ENCODE results near the gene ENTREP3.
"Not testable (repeated sequence)": the region's sequence is repeated elsewhere in the genome, so short reads cannot be mapped to it uniquely, and the experiment has no call there.

Gene ENTREP3

DNA sequence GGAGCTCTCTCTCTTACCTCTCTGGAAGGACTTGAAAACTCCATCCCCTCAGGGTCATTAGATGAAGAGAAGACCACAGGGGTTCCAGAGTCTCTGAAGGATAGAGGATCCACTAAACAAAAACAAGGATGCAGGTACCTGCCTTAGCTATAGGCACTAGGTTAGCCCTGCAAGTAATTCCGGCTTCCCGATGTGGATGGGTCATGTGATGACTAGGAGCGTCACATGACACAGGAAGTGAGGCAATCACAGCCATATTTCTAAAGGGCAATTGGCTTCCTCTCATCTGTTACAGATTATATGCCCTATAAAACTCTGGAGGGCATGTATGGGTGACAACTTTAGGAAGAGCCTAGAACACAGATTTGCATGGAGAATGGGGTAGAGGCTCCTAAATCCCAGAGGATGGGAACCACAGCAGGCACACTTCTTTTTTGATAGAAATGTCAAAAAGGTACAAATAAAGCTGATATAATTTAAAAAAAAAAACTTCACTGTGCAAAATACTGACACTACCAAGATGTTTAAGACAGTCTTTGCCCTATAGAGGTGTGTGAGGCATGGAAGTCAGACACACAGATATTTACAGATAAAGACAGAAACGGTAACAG, 14.1 kb downstream of the ENTREP3 start:
- H3K9me3 ChIP-seq (ENCODE audit: control insufficient read depth, insufficient read depth, low read length): no peaks in the 10 kb centered on the region
- H3F3A ChIP-seq (ENCODE audit: control insufficient read depth, insufficient read depth): 0 out of 2 replicates have a peak, but pooled peaks cover 5% of the 10 kb centered on the region
- TF ChIP-seq, protein P1, sequence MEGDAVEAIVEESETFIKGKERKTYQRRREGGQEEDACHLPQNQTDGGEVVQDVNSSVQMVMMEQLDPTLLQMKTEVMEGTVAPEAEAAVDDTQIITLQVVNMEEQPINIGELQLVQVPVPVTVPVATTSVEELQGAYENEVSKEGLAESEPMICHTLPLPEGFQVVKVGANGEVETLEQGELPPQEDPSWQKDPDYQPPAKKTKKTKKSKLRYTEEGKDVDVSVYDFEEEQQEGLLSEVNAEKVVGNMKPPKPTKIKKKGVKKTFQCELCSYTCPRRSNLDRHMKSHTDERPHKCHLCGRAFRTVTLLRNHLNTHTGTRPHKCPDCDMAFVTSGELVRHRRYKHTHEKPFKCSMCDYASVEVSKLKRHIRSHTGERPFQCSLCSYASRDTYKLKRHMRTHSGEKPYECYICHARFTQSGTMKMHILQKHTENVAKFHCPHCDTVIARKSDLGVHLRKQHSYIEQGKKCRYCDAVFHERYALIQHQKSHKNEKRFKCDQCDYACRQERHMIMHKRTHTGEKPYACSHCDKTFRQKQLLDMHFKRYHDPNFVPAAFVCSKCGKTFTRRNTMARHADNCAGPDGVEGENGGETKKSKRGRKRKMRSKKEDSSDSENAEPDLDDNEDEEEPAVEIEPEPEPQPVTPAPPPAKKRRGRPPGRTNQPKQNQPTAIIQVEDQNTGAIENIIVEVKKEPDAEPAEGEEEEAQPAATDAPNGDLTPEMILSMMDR (IDR thresholded peaks at IDR 0.05; ENCODE audit: low read depth, low read length, poor library complexity, severe bottlenecking): no peak
- no peak for TF ChIP-seq EZH2phosphoT487 (IDR thresholded peaks at IDR 0.05; ENCODE audit: borderline replicate concordance, low read length)
- no peaks in the 10 kb centered on the region for H3K9me2 ChIP-seq (replicated peaks; ENCODE audit: control insufficient read depth, low read length)
- peaks cover 16% of the 10 kb centered on the region for H3K36me3 ChIP-seq (ENCODE audit: control insufficient read depth, low read length)
- no peaks in the 10 kb centered on the region for H3K27me3 ChIP-seq (ENCODE audit: control insufficient read depth, low read length)
- peak overlapping the region; percentile 79 for H3K4me2 ChIP-seq (ENCODE audit: low read length)
- peaks cover 37% of the 10 kb centered on the region for H3K4me1 ChIP-seq (ENCODE audit: control insufficient read depth, low read length)
- peak overlapping the region; percentile 14; the same call in 1 of the 2 replicates for H3K27ac ChIP-seq (ENCODE audit: low read depth, low read length)
- peak overlapping the region; percentile 73 for H3K4me3 ChIP-seq (ENCODE audit: low read length)
- no peaks in the 10 kb centered on the region for H4K20me1 ChIP-seq (ENCODE audit: control insufficient read depth, insufficient read depth, low read depth, low read length)
- H3K79me2 ChIP-seq (ENCODE audit: control insufficient read depth, low read length): peaks cover 26% of the 10 kb centered on the region

DNA sequence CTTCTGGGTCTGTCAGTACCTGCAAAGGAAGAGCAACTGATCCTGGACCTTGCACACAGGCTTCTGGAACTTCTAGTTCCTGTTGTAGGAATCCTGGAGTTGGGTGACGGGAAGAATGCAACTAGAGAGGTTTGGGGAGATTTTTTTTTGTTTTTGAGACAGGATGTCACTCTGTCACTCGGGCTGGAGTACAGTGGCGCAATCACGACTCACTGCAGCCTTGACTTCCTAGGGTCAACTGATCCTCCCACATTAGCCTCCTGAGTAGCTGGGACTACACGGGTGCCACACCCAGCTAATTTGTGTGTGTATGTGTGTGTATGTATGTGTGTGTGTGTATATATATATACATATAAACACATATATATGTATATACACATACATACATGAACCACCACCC, 18.8 kb downstream of the ENTREP3 start:
- peaks cover under 1% of the 10 kb centered on the region; the same call in 1 of the 2 replicates for H3K79me2 ChIP-seq (ENCODE audit: control insufficient read depth, low read length)
- H3K4me3 ChIP-seq (ENCODE audit: low read length): no peak overlapping the region
- H3K9me2 ChIP-seq (replicated peaks; ENCODE audit: control insufficient read depth, low read length): no peaks in the 10 kb centered on the region
- H3K4me2 ChIP-seq (ENCODE audit: low read length): no peak overlapping the region
- no peaks in the 10 kb centered on the region for H3K27me3 ChIP-seq (ENCODE audit: control insufficient read depth, low read length)
- H3F3A ChIP-seq (ENCODE audit: control insufficient read depth, insufficient read depth): no peaks in the 10 kb centered on the region
- no peak for TF ChIP-seq EZH2phosphoT487 (IDR thresholded peaks at IDR 0.05; ENCODE audit: borderline replicate concordance, low read length)
- TF ChIP-seq, protein P1 (IDR thresholded peaks at IDR 0.05; ENCODE audit: low read depth, low read length, poor library complexity, severe bottlenecking): no peak
- H3K27ac ChIP-seq (ENCODE audit: low read depth, low read length): no peak overlapping the region
- peaks cover 10% of the 10 kb centered on the region for H3K4me1 ChIP-seq (ENCODE audit: control insufficient read depth, low read length)
- no peaks in the 10 kb centered on the region for H4K20me1 ChIP-seq (ENCODE audit: control insufficient read depth, insufficient read depth, low read depth, low read length)
- H3K36me3 ChIP-seq (ENCODE audit: control insufficient read depth, low read length): peaks cover 9% of the 10 kb centered on the region; the same call in 1 of the 2 replicates
- H3K9me3 ChIP-seq (ENCODE audit: control insufficient read depth, insufficient read depth, low read length): no peaks in the 10 kb centered on the region

DNA sequence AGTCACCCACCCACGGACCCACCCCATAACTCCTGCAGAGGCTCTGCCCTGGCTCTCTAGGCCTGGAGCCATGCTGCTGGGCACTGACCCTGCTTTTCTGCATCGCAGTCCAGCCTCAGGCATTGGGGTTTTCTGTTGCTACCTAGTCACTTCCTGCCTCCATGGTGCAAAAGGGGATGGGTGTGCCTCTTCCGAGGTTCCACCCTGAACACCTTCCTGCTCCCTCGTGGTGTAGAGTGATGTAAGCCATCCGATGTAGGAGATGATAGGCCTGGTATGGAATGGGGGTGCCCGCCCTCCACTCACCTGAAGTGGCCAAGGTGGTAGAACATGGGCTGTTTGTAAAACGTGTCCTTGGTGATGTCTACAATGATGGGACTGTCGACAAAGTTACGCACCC, 19.9 kb downstream of the ENTREP3 start:
- H3K4me2 ChIP-seq (ENCODE audit: low read length); H3K9me3 ChIP-seq (ENCODE audit: control insufficient read depth, insufficient read depth, low read length); H3K36me3 ChIP-seq (ENCODE audit: control insufficient read depth, low read length); H3K4me1 ChIP-seq (ENCODE audit: control insufficient read depth, low read length); H3F3A ChIP-seq (ENCODE audit: control insufficient read depth, insufficient read depth); H3K27ac ChIP-seq (ENCODE audit: low read depth, low read length); H3K79me2 ChIP-seq (ENCODE audit: control insufficient read depth, low read length); H3K9me2 ChIP-seq (replicated peaks; ENCODE audit: control insufficient read depth, low read length); H3K4me3 ChIP-seq (ENCODE audit: low read length); H4K20me1 ChIP-seq (ENCODE audit: control insufficient read depth, insufficient read depth, low read depth, low read length); H3K27me3 ChIP-seq (ENCODE audit: control insufficient read depth, low read length): not testable (repeated sequence)

GRCh38 chr1:155233502-155233901, 21.8 kb downstream of the ENTREP3 start:
- not testable (repeated sequence) for H3F3A ChIP-seq (ENCODE audit: control insufficient read depth, insufficient read depth); H3K9me3 ChIP-seq (ENCODE audit: control insufficient read depth, insufficient read depth, low read length); H3K4me2 ChIP-seq (ENCODE audit: low read length); H3K27me3 ChIP-seq (ENCODE audit: control insufficient read depth, low read length); H4K20me1 ChIP-seq (ENCODE audit: control insufficient read depth, insufficient read depth, low read depth, low read length); H3K36me3 ChIP-seq (ENCODE audit: control insufficient read depth, low read length); H3K9me2 ChIP-seq (replicated peaks; ENCODE audit: control insufficient read depth, low read length); H3K4me3 ChIP-seq (ENCODE audit: low read length); H3K79me2 ChIP-seq (ENCODE audit: control insufficient read depth, low read length); H3K4me1 ChIP-seq (ENCODE audit: control insufficient read depth, low read length); H3K27ac ChIP-seq (ENCODE audit: low read depth, low read length)

DNA sequence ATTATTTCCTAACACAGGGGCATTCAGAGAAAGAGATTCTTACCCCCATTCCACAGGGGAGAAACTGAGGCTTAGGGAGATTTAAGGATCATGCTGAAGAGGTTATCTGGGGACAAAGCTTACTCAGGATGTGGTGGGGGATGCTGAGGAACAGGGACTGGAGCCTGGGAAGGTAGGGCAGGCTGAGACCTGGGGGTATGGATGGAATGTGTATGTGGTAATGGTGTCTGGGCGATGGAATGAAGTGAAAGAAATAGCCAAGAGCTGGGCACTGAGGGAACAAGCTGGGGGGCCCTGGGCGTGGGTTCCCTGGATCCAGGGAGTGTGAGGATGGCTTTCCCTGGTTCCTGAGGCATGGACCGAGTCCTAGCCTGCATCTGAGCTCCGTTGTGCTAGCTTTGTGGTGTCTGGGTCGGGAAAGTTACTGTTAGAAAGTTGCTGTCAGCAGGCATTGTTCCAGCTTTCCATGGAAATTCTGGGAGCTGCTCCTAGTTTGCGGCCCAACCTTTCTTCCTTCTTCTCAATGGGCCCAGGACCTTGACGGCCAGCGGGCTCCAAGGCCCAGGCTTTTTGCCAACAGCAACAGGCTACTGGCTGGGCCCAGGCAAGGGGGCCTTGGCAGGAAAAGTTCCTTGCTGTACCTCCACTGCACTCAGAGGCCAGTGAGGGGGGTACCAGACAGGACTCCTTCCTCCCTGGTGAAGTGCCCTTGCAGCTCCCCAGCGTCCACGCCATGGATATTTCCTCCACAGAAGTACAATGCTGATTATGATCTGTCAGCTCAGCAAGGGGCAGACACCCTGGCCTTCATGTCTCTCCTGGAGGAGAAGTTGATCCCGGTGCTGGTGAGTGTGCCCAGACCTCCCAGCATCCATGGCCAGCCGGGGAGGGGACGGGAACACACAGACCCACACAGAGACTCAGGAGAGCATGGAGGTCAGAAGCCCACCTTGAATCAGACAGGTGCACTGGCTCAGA, 23.0 kb downstream of the ENTREP3 start:
- H3K4me1 ChIP-seq (ENCODE audit: control insufficient read depth, low read length): peaks cover 12% of the 10 kb centered on the region
- H4K20me1 ChIP-seq (ENCODE audit: control insufficient read depth, insufficient read depth, low read depth, low read length); H3K4me3 ChIP-seq (ENCODE audit: low read length); H3K27me3 ChIP-seq (ENCODE audit: control insufficient read depth, low read length); H3K9me2 ChIP-seq (replicated peaks; ENCODE audit: control insufficient read depth, low read length); H3F3A ChIP-seq (ENCODE audit: control insufficient read depth, insufficient read depth); H3K4me2 ChIP-seq (ENCODE audit: low read length); H3K27ac ChIP-seq (ENCODE audit: low read depth, low read length); H3K9me3 ChIP-seq (ENCODE audit: control insufficient read depth, insufficient read depth, low read length); H3K36me3 ChIP-seq (ENCODE audit: control insufficient read depth, low read length); H3K79me2 ChIP-seq (ENCODE audit: control insufficient read depth, low read length): not testable (repeated sequence)

- not testable (repeated sequence) for H3K9me3 ChIP-seq (ENCODE audit: control insufficient read depth, insufficient read depth, low read length); H3K9me2 ChIP-seq (replicated peaks; ENCODE audit: control insufficient read depth, low read length); H4K20me1 ChIP-seq (ENCODE audit: control insufficient read depth, insufficient read depth, low read depth, low read length); H3K4me3 ChIP-seq (ENCODE audit: low read length); H3K4me2 ChIP-seq (ENCODE audit: low read length); H3K27me3 ChIP-seq (ENCODE audit: control insufficient read depth, low read length); H3K27ac ChIP-seq (ENCODE audit: low read depth, low read length)
- Histone ChIP-seq H3K36me3 (ENCODE audit: control insufficient read depth, low read length) (peaks cover 11% of the 10 kb centered on the region), H3K4me1 (ENCODE audit: control insufficient read depth, low read length) (peaks cover 14% of the 10 kb centered on the region), H3K79me2 (ENCODE audit: control insufficient read depth, low read length) (peaks cover 15% of the 10 kb centered on the region), H3F3A (ENCODE audit: control insufficient read depth, insufficient read depth) (peaks cover 12% of the 10 kb centered on the region)
Measured at GRCh38 chr1:155231302-155231701, 24.0 kb downstream of the ENTREP3 start.

All from DOHH2 (cell line).